GM15510 (cell line): ENCODE data around the gene SCMH1.

Source experiments
- POLR2A ChIP-seq: IDR thresholded peaks from 3 replicates; pipeline ENCODE4 v1.6.1; 2011; ENCODE audit warnings: borderline replicate concordance; ENCODE audit not compliant: insufficient read length; ENCODE audit errors: extremely low read depth

The SCMH1 gene

GRCh38 chr1:40997096-40997495 is 245.0 kb downstream of the SCMH1 start:
- no peak for TF ChIP-seq POLR2A

- TF ChIP-seq POLR2A, result no peak
Measured at GRCh38 chr1:40989066-40989465, 253.0 kb downstream of the SCMH1 start.

GRCh38 chr1:40988280-40988679 is 253.8 kb downstream of the SCMH1 start:
- no peak for TF ChIP-seq POLR2A

GRCh38 chr1:40987439-40988276 is 254.4 kb downstream of the SCMH1 start:
- TF ChIP-seq POLR2A, result no peak

- no peak for TF ChIP-seq POLR2A
Measured at GRCh38 chr1:40986956-40987355, 255.2 kb downstream of the SCMH1 start.

- TF ChIP-seq POLR2A, result no peak
Measured at GRCh38 chr1:40986328-40986783, 255.8 kb downstream of the SCMH1 start.

GRCh38 chr1:40985875-40986274 is 256.2 kb downstream of the SCMH1 start:
- TF ChIP-seq POLR2A, result no peak

- TF ChIP-seq POLR2A, result no peak
Measured at GRCh38 chr1:40985161-40985560, 256.9 kb downstream of the SCMH1 start.

- TF ChIP-seq POLR2A, result no peak
Measured at GRCh38 chr1:40984531-40984930, 257.6 kb downstream of the SCMH1 start.

- no peak for TF ChIP-seq POLR2A
Measured at GRCh38 chr1:40984066-40984465, 258.0 kb downstream of the SCMH1 start.

- no peak for TF ChIP-seq POLR2A
Measured at GRCh38 chr1:40983286-40983685, 258.8 kb downstream of the SCMH1 start.

GRCh38 chr1:40982721-40983120 is 259.4 kb downstream of the SCMH1 start:
- no peak for TF ChIP-seq POLR2A

GRCh38 chr1:40981691-40982448 is 260.2 kb downstream of the SCMH1 start:
- no peak for TF ChIP-seq POLR2A

- TF ChIP-seq POLR2A, result peak; percentile 20
Measured at GRCh38 chr1:40980453-40981121, 261.5 kb downstream of the SCMH1 start.

GRCh38 chr1:40980068-40980452 is 262.0 kb downstream of the SCMH1 start:
- TF ChIP-seq POLR2A, result no peak
